Left lung (tissue), 10 donors: ENCODE results near the gene KIRREL1. TPM values are rescaled to one million over a fixed set of nuclear protein-coding genes. Genes with fewer than 3 reads are reported as not detected.

Experiments used
- ATAC-seq: fragments of 200-7000 bp; cut with Tn5 transposase; one replicate; pipeline ENCODE4 v1.9.1; 2020; ENCODE audit warnings: moderate library complexity
- DNase-seq, 4 donors: peaks; one replicate each; pipeline ENCODE4 v3.0.0-alpha.2; 2013 to 2020
- H3K27ac ChIP-seq, 2 donors: fragments of 200-600 bp; sonication (generic) in 1 of 2; one replicate each; pipeline versions ENCODE4 v1.5.0 to v1.8.0; 2020 to 2021
- H3K27me3 ChIP-seq, 2 donors: fragments of 200-600 bp; sonication (generic) in 1 of 2; one replicate each; pipeline versions ENCODE4 v1.5.0 to v1.8.0; 2020 to 2021
- H3K36me3 ChIP-seq, 2 donors: fragments of 200-600 bp; sonication (generic) in 1 of 2; one replicate each; pipeline versions ENCODE4 v1.5.0 to v1.8.0; 2020 to 2021
- H3K4me1 ChIP-seq, 2 donors: fragments of 200-600 bp; one replicate each; pipeline ENCODE4 v1.8.0; 2021
- H3K4me3 ChIP-seq, 2 donors: fragments of 200-600 bp; sonication (generic) in 1 of 2; one replicate each; pipeline versions ENCODE4 v1.5.0 to v1.8.0; 2020 to 2021; ENCODE audit warnings: mild to moderate bottlenecking in 1 of 2
- H3K9me3 ChIP-seq, 2 donors: fragments of 200-600 bp; sonication (generic) in 1 of 2; one replicate each; pipeline versions ENCODE4 v1.5.0 to v1.8.0; 2020 to 2021
- intact Hi-C, 2 donors: fragments of 100-400 bp; cut with DNase I; formaldehyde crosslinking; loops; one replicate each; pipeline versions ENCODE4 v1.11.2 to v1.14.2; 2022
- polyA plus RNA-seq, 6 donors: library from polyadenylated mRNA; unstranded; fragments of 120-200 nt; gene quantifications; one replicate each; pipeline ENCODE4 v1.2.1, GENCODE V29; 2013; ENCODE audit not compliant: insufficient read length in 6 of 6
- total RNA-seq, 2 donors: library from RNA; stranded (reverse); fragmentation: NEBNext Ultra II Directional; extraction: Animal tissue kit (Norgen Biotek cat#: 25700); gene quantifications; one replicate each; pipeline ENCODE4 v1.2.1, GENCODE V29; 2021
- TF ChIP-seq, protein P1 (sequence below), 2 donors: fragments of 200-600 bp; sonication (generic) in 1 of 2; IDR thresholded peaks; one replicate each; pipeline versions ENCODE4 v1.5.0 to v1.8.0; 2021; ENCODE audit warnings: antibody characterized with exemption in 2 of 2
- donor health status: DM: no; HTN: yes; CAD: no.
- donor health status: DM: no; HTN: no; CAD: no.

KIRREL1 gene
- total and polyA plus RNA-seq, 8 donors, result 44.6 to 67.6 (median 55.7) TPM

DNA sequence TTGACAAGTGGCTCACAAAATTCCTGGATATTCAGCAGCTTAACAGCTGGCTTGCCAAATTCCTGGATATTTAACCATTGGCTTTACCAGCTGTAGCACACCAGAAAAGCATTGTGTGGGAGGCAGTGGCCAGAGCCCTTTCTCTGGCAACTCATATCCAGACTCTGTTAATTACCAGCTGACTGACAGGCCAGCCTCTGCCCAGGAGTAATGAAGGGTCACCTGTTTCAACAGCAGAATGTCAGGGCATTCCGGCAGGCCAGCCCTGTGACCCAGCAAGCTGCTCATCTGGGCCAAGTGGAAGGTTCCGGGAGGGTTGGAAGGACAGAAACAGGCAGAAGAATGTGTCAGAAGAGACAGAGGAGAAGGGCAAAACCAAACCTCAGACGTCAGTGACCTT is 35.2 kb upstream of the KIRREL1 start:
- H3K36me3 ChIP-seq, result no peaks in the 10 kb centered on the region
- no peaks in the 10 kb centered on the region for H3K4me1 ChIP-seq
- no peak overlapping the region for H3K27ac ChIP-seq
- TF ChIP-seq, protein P1, sequence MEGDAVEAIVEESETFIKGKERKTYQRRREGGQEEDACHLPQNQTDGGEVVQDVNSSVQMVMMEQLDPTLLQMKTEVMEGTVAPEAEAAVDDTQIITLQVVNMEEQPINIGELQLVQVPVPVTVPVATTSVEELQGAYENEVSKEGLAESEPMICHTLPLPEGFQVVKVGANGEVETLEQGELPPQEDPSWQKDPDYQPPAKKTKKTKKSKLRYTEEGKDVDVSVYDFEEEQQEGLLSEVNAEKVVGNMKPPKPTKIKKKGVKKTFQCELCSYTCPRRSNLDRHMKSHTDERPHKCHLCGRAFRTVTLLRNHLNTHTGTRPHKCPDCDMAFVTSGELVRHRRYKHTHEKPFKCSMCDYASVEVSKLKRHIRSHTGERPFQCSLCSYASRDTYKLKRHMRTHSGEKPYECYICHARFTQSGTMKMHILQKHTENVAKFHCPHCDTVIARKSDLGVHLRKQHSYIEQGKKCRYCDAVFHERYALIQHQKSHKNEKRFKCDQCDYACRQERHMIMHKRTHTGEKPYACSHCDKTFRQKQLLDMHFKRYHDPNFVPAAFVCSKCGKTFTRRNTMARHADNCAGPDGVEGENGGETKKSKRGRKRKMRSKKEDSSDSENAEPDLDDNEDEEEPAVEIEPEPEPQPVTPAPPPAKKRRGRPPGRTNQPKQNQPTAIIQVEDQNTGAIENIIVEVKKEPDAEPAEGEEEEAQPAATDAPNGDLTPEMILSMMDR (IDR thresholded peaks at IDR 0.05), result no peak
- H3K9me3 ChIP-seq, result no peaks in the 10 kb centered on the region
- intact Hi-C loops, result no loop called here
- no peak for ATAC-seq
- DNase-seq, result no peak
- peaks cover 0 to 30% of the 10 kb centered on the region in 2 donors for H3K27me3 ChIP-seq
- no peak overlapping the region for H3K4me3 ChIP-seq

DNA sequence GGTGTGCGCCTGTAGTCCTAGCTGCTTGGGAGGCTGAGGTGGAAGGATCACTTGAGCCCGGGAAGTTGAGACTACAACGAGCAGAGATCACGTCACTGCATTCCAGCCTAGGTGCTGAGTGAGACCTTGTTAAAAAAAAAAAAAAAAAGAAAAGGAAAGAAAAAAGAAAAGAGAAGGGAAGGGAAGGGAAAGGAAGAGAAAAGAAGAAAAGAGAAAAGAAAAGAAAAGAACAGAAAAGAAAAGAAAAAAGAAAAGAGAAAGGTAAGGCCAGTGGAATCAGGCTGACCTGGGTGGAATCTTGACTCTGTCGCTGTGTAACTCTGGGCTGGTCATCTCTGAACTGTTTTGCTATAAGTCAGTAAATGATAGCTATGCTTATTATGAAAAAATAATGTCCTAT is 33.7 kb upstream of the KIRREL1 start:
- H3K27ac ChIP-seq, result no peak overlapping the region
- H3K9me3 ChIP-seq, result no peaks in the 10 kb centered on the region
- DNase-seq (no peak), ATAC-seq (no peak)
- intact Hi-C loops, result no loop called here
- H3K4me1 ChIP-seq, result no peaks in the 10 kb centered on the region
- H3K4me3 ChIP-seq, result no peak overlapping the region
- H3K27me3 ChIP-seq, result peaks cover 0 to 32% of the 10 kb centered on the region in 2 donors
- H3K36me3 ChIP-seq, result no peaks in the 10 kb centered on the region
- TF ChIP-seq, protein P1 (IDR thresholded peaks at IDR 0.05), result no peak

DNA sequence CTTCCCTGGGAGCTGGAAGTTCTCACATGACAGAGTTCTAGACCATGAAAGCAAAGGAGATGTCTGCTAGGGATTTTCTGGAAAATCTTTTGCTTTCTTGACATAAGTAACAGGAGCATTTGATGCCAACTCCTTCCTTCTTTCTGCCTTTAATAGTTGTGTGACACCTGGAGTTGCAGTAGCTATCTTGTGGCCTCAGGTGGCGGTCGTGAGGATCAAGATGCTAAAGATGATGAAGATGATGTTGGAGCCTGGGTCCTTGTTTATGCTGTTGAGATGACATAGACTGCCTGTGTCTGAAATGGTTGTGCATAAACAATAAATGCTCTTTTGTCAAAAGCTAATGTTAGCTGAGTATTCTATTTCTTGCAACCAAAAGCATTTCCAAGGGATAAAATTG is 32.7 kb upstream of the KIRREL1 start:
- intact Hi-C loops, result no loop called here
- Histone ChIP-seq H3K27ac (no peak overlapping the region), H3K36me3 (no peaks in the 10 kb centered on the region), H3K4me1 (no peaks in the 10 kb centered on the region), H3K27me3 (peaks cover 0 to 32% of the 10 kb centered on the region in 2 donors), H3K9me3 (no peaks in the 10 kb centered on the region), H3K4me3 (no peak overlapping the region)
- TF ChIP-seq, protein P1 (IDR thresholded peaks at IDR 0.05), result no peak
- no peak for DNase-seq
- no peak for ATAC-seq

- H3K36me3 ChIP-seq, result no peaks in the 10 kb centered on the region
- no peak overlapping the region for H3K4me3 ChIP-seq
- TF ChIP-seq, protein P1 (IDR thresholded peaks at IDR 0.05), result no peak
- no peak overlapping the region for H3K27ac ChIP-seq
- peaks cover 0 to 32% of the 10 kb centered on the region in 2 donors for H3K27me3 ChIP-seq
- DNase-seq (no peak), ATAC-seq (peak; percentile 18)
- H3K4me1 ChIP-seq, result no peaks in the 10 kb centered on the region
- intact Hi-C loops, result no loop called here
- H3K9me3 ChIP-seq, result no peaks in the 10 kb centered on the region
Measured at GRCh38 chr1:157961805-157962762, 31.4 kb upstream of the KIRREL1 start.

GRCh38 chr1:157963713-157964112 is 29.7 kb upstream of the KIRREL1 start:
- ATAC-seq, result peak; percentile 93
- TF ChIP-seq, protein P1 (IDR thresholded peaks at IDR 0.05), result peak; percentile 90 to 93
- Histone ChIP-seq H3K36me3 (no peaks in the 10 kb centered on the region), H3K4me1 (peaks cover 0 to 3% of the 10 kb centered on the region in 2 donors), H3K9me3 (no peaks in the 10 kb centered on the region), H3K27me3 (peaks cover 0 to 24% of the 10 kb centered on the region in 2 donors), H3K4me3 (no peak overlapping the region), H3K27ac (no peak overlapping the region)
- DNase-seq, result peak in 3 of 4 donors; percentile 52 to 82 (median 81)
- intact Hi-C loops, result no loop called here
